Colonic mucosa (tissue), 4 donors: Measurements from ENCODE around the gene ATG101. TPM values are rescaled to one million over a fixed set of nuclear protein-coding genes. Genes with fewer than 3 reads are reported as not detected.

Experiments used
- DNase-seq: peaks from one replicate; pipeline ENCODE4 v3.0.0-alpha.2; 2020
- H3K27ac ChIP-seq: fragments of 200-600 bp; one replicate; pipeline ENCODE4 v1.8.0; 2021
- H3K27me3 ChIP-seq: fragments of 200-600 bp; one replicate; pipeline ENCODE4 v1.8.0; 2021
- H3K36me3 ChIP-seq: fragments of 200-600 bp; one replicate; pipeline ENCODE4 v1.8.0; 2021
- H3K4me1 ChIP-seq: fragments of 200-600 bp; one replicate; pipeline ENCODE4 v1.8.0; 2021; ENCODE audit warnings: mild to moderate bottlenecking
- H3K4me3 ChIP-seq: fragments of 200-600 bp; one replicate; pipeline ENCODE4 v1.8.0; 2021
- H3K9ac ChIP-seq, 2 donors: one replicate each; pipeline ENCODE4 v1.7.0; 2013; ENCODE audit warnings: control low read depth in 2 of 2, low read depth in 2 of 2, low read length in 2 of 2
- H3K9me3 ChIP-seq: fragments of 200-600 bp; one replicate; pipeline ENCODE4 v1.8.0; 2021
- intact Hi-C: fragments of 100-400 bp; cut with DNase I; formaldehyde crosslinking; loops from one replicate; pipeline ENCODE4 v1.14.1; 2022
- total RNA-seq, 2 donors: library from RNA; stranded (reverse); fragmentation: NEBNext Ultra II Directional in 1 of 2; extraction: Animal tissue kit (Norgen Biotek cat#: 25700) in 1 of 2; gene quantifications; one replicate each; pipeline ENCODE4 v1.2.1, GENCODE V29; 2021
- TF ChIP-seq, protein P1 (sequence below): fragments of 200-600 bp; IDR thresholded peaks from one replicate; pipeline ENCODE4 v1.8.0; 2022; ENCODE audit warnings: antibody characterized with exemption, mild to moderate bottlenecking
- donor health status: healthy.
- donor health status: DM: no; HTN: no; CAD: no.
- donor health status: DM: no; HTN: no; CAD: no.

ATG101 gene
- total RNA-seq, 2 donors from 2014 or later = 37.7 to 44.0 TPM

DNA sequence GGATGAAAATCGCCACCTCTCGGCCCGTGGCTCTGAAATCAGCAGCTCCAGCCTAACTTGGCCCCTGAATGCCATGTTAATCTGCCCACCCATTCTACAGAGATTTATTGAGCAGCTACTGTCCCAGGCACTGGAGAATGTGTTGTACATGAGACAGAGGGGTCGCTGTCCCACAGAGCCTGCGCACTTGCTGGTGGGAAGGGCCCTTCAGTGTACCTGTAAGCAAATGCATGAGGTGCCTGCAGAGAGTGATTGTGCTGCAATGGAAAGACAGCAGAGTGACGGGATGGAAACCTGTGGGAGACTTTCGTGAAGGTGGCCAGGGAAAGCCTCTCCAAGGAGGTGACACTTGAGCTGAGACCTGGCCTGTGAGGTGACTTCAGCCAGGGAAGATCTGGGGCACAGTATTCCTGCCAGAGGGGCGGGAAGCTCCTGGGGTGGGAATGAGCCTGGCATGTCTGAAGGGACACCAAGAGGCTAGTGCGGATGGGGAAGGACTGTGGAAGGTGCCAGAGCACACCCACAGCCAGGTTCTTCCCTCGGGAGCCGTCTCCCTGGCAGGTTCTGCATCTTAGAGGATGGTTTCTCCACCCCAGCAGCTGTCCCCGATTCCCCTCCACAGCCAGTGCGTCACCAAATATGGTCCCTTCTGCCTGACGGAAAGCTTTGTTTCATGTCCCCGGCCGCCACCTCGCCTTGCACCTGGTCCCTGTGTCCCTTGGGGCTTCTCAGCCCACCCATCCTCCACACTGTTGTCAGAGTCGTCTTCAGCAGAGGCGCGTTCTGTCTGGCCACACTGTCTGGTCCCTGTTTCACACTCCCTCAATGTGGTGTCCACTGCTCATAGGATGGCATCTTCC lies 18.4 kb downstream of the ATG101 start:
- no peak overlapping the region for H3K9ac ChIP-seq
- intact Hi-C loops = no loop called here
- no peak overlapping the region for H3K4me3 ChIP-seq
- no peak for DNase-seq
- H3K9me3 ChIP-seq = no peaks in the 10 kb centered on the region
- no peak overlapping the region for H3K27ac ChIP-seq
- TF ChIP-seq, protein P1, sequence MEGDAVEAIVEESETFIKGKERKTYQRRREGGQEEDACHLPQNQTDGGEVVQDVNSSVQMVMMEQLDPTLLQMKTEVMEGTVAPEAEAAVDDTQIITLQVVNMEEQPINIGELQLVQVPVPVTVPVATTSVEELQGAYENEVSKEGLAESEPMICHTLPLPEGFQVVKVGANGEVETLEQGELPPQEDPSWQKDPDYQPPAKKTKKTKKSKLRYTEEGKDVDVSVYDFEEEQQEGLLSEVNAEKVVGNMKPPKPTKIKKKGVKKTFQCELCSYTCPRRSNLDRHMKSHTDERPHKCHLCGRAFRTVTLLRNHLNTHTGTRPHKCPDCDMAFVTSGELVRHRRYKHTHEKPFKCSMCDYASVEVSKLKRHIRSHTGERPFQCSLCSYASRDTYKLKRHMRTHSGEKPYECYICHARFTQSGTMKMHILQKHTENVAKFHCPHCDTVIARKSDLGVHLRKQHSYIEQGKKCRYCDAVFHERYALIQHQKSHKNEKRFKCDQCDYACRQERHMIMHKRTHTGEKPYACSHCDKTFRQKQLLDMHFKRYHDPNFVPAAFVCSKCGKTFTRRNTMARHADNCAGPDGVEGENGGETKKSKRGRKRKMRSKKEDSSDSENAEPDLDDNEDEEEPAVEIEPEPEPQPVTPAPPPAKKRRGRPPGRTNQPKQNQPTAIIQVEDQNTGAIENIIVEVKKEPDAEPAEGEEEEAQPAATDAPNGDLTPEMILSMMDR = no peak
- no peaks in the 10 kb centered on the region for H3K36me3 ChIP-seq
- H3K27me3 ChIP-seq = no peaks in the 10 kb centered on the region
- no peaks in the 10 kb centered on the region for H3K4me1 ChIP-seq

DNA sequence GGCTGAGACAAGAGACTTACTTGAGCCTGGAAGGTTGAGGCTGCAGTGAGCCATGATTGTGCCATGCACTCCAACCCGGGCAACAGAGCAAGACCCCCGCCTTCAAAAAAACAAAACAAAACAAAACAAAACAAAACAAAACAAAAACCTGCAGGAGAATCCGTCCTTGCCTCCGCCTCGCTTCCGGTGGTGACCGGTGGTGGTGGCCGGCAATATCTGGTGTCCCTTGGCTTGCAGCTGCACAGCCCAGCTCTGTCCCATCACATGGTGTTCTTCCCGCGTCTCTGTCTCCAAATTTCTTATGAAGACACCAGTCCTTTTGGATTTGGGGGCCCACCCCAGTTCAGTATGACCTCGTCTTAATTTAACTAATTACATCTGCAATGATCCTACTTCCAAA lies 19.7 kb downstream of the ATG101 start:
- H3K9me3 ChIP-seq = no peaks in the 10 kb centered on the region
- H3K27ac ChIP-seq = no peak overlapping the region
- DNase-seq = no peak
- H3K36me3 ChIP-seq = no peaks in the 10 kb centered on the region
- intact Hi-C loops = no loop called here
- H3K9ac ChIP-seq = no peak overlapping the region
- H3K4me3 ChIP-seq = no peak overlapping the region
- no peaks in the 10 kb centered on the region for H3K27me3 ChIP-seq
- TF ChIP-seq, protein P1 = no peak
- no peaks in the 10 kb centered on the region for H3K4me1 ChIP-seq

DNA sequence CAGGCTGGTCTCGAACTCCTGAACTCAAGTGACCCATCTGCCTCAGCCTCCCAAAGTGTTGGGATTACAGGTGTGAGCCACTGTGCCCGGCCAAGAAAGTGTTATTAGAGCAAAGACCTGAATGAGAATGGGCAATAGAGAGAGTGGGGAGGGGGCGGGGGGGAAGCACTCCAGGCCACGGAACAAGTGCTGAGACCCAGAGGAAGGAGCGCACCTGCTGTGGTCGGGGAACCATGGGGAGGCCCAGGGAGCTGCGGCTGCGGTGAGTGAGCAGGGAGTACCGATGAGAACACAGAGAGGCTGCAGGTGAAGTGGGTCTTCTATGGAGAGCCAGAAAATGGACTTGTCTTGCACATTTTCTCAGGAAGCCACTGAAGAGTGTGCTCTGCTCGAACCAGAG lies 20.5 kb downstream of the ATG101 start:
- intact Hi-C loops = no loop called here
- H3K27ac ChIP-seq = no peak overlapping the region
- H3K36me3 ChIP-seq = no peaks in the 10 kb centered on the region

DNA sequence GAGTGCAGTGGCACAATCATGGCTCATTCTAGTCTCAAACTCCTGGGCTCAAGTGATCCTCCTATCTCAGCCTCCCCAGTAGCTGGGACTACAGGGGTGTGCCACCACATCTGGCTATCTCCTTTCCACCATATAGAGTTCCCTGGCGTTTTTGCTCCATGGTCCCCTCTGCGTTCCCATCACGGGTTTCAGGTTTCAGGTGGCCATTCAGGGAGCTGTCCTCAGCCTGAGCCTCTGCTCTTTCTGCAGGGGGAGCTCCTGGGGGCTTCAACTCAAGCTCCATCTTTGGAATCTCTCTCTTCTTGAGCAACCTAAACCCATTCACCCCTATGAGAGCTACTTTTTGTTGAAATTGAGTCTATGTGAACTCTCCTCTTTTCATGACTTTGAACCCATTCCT lies 21.3 kb downstream of the ATG101 start:
- Histone ChIP-seq H3K9ac (no peak overlapping the region), H3K9me3 (no peaks in the 10 kb centered on the region), H3K4me1 (no peaks in the 10 kb centered on the region), H3K4me3 (no peak overlapping the region), H3K27ac (no peak overlapping the region), H3K27me3 (no peaks in the 10 kb centered on the region), H3K36me3 (no peaks in the 10 kb centered on the region)
- no peak for DNase-seq
- TF ChIP-seq, protein P1 = no peak
- intact Hi-C loops = no loop called here

More for the DNA sequence above, 20.5 kb downstream of the ATG101 start:
- Histone ChIP-seq H3K4me1 (no peaks in the 10 kb centered on the region), H3K9ac (no peak overlapping the region), H3K9me3 (no peaks in the 10 kb centered on the region), H3K4me3 (no peak overlapping the region), H3K27me3 (no peaks in the 10 kb centered on the region)
- TF ChIP-seq, protein P1 = no peak
- no peak for DNase-seq

DNA sequence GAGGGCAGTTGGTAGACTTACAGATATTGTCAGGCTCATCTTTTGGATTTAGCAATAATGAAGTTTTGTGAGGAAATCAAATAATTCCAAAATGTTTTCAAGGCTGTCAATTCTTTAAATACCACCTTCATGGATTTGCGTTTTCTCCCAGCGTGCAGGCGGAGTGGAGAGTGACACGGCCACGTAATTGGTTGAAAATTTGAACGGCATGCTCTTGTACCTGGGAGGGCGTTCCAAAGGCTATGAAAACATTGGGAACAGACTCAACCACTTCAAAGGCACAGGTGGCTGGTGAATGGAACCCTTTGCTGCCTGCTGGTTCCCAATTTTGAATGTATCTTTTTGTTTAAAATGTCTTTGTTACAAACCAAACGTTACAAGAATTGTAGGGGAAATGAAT lies 22.1 kb downstream of the ATG101 start:
- TF ChIP-seq, protein P1 = no peak
- Histone ChIP-seq H3K9me3 (no peaks in the 10 kb centered on the region), H3K36me3 (no peaks in the 10 kb centered on the region), H3K27me3 (no peaks in the 10 kb centered on the region), H3K27ac (no peak overlapping the region), H3K4me3 (no peak overlapping the region), H3K9ac (no peak overlapping the region), H3K4me1 (no peaks in the 10 kb centered on the region)
- no peak for DNase-seq
- intact Hi-C loops = no loop called here
